ENCODE results near the gene PDLIM3.
"Not testable (repeated sequence)": the region's sequence is repeated elsewhere in the genome, so short reads cannot be mapped to it uniquely, and the experiment has no call there.

Gene PDLIM3

GRCh38 chr4:185565696-185566095, 30.4 kb upstream of the PDLIM3 start:
- no peak overlapping the region for H3K4me3 ChIP-seq (replicated peaks; ENCODE audit: low read depth, low read length)
- TF ChIP-seq CTCF (IDR thresholded peaks at IDR 0.05; ENCODE audit: low read depth, low read length, missing control alignments): no peak
- DNase-seq (ENCODE audit: extremely low read depth, low read depth): no peak

- DNase-seq (ENCODE audit: extremely low read depth, low read depth): no peak
- TF ChIP-seq CTCF (IDR thresholded peaks at IDR 0.05; ENCODE audit: low read depth, low read length, missing control alignments): no peak
- H3K4me3 ChIP-seq (replicated peaks; ENCODE audit: low read depth, low read length): no peak overlapping the region
Measured at GRCh38 chr4:185564349-185564748, 29.0 kb upstream of the PDLIM3 start.

GRCh38 chr4:185562531-185562930, 27.2 kb upstream of the PDLIM3 start:
- DNase-seq (ENCODE audit: extremely low read depth, low read depth): no peak

GRCh38 chr4:185560316-185560715, 25.0 kb upstream of the PDLIM3 start:
- H3K4me3 ChIP-seq (replicated peaks; ENCODE audit: low read depth, low read length): no peak overlapping the region
- DNase-seq (ENCODE audit: extremely low read depth, low read depth): no peak
- no peak for TF ChIP-seq CTCF (IDR thresholded peaks at IDR 0.05; ENCODE audit: low read depth, low read length, missing control alignments)

More at GRCh38 chr4:185562531-185562930, 27.2 kb upstream of the PDLIM3 start:
- no peak overlapping the region for H3K4me3 ChIP-seq (replicated peaks; ENCODE audit: low read depth, low read length)
- no peak for TF ChIP-seq CTCF (IDR thresholded peaks at IDR 0.05; ENCODE audit: low read depth, low read length, missing control alignments)

GRCh38 chr4:185559915-185560281, 24.6 kb upstream of the PDLIM3 start:
- no peak overlapping the region for H3K4me3 ChIP-seq (replicated peaks; ENCODE audit: low read depth, low read length)
- peak; percentile 20 for DNase-seq (ENCODE audit: extremely low read depth, low read depth)
- no peak for TF ChIP-seq CTCF (IDR thresholded peaks at IDR 0.05; ENCODE audit: low read depth, low read length, missing control alignments)

GRCh38 chr4:185559251-185559914, 24.1 kb upstream of the PDLIM3 start:
- not testable (repeated sequence) for DNase-seq (ENCODE audit: extremely low read depth, low read depth)

GRCh38 chr4:185554365-185555126, 19.2 kb upstream of the PDLIM3 start:
- no peak for DNase-seq (ENCODE audit: extremely low read depth, low read depth)
- TF ChIP-seq CTCF (IDR thresholded peaks at IDR 0.05; ENCODE audit: low read depth, low read length, missing control alignments): no peak
- H3K4me3 ChIP-seq (replicated peaks; ENCODE audit: low read depth, low read length): no peak overlapping the region

More at GRCh38 chr4:185559251-185559914, 24.1 kb upstream of the PDLIM3 start:
- H3K4me3 ChIP-seq (replicated peaks; ENCODE audit: low read depth, low read length): not testable (repeated sequence)

Data from HFF-Myc (cell line).